HEK293 (cell line): ENCODE measurements around the gene PRKAG2.
A peak's percentile ranks its signal among the peaks of the same experiment; 100 is the strongest.

Experiments used
- CTCF ChIA-PET: fragments of 350-600 bp; formaldehyde crosslinking; extraction: SDS; loops from one replicate; lab custom pipeline; 2021; ENCODE audit warnings: antibody characterized with exemption; lab: Yijun Ruan, JAX
- POLR2A ChIA-PET: fragments of 300-600 bp; formaldehyde crosslinking; extraction: SDS; loops from one replicate; lab custom pipeline; 2020; ENCODE audit warnings: antibody characterized with exemption, inconsistent platforms; lab: Yijun Ruan, JAX
- H3K27ac ChIP-seq: fragments of 200-500 bp; sonication (Bioruptor generic); 2 replicates; pipeline ENCODE4 v1.5.1; 2014; ENCODE audit warnings: low read depth, low read length, control low read depth, inconsistent platforms; ENCODE audit errors: extremely low read depth
- H3K36me3 ChIP-seq, 2 experiments: fragments of 200-500 bp in 1 of 2; sonication (Bioruptor generic) in 1 of 2; 1 replicate in 1 of 2; 2 replicates in 1 of 2; pipeline ENCODE4 v1.5.1; 2014 to 2017; ENCODE audit warnings: inconsistent platforms in 2 of 2, low read length in 2 of 2; ENCODE audit not compliant: control insufficient read depth in 2 of 2, insufficient read depth in 1 of 2
- H3K4me1 ChIP-seq: fragments of 200-500 bp; sonication (Bioruptor generic); 2 replicates; pipeline ENCODE4 v1.5.1; 2014; ENCODE audit warnings: mild to moderate bottlenecking, low read length, inconsistent platforms; ENCODE audit not compliant: control insufficient read depth, insufficient read depth
- H3K4me3 ChIP-seq: 2 replicates; pipeline ENCODE4 v1.5.1; 2011; ENCODE audit warnings: low read depth, mild to moderate bottlenecking, control low read depth, low read length, moderate library complexity
- H3K9me3 ChIP-seq: fragments of 200-500 bp; sonication (Bioruptor generic); 2 replicates; pipeline ENCODE4 v1.5.1; 2014; ENCODE audit warnings: low read depth, low read length, inconsistent platforms; ENCODE audit not compliant: control insufficient read depth, insufficient read depth
- AEBP2 ChIP-seq: fragments of 450-650 bp; formaldehyde crosslinking; IDR thresholded peaks from 2 replicates; pipeline ENCODE4 v1.5.1; 2016; ENCODE audit warnings: missing biosample characterization, missing genetic modification characterization, borderline replicate concordance
- GFI1B ChIP-seq: fragments of 450-650 bp; formaldehyde crosslinking; IDR thresholded peaks from 2 replicates; pipeline ENCODE4 v1.5.1; 2016; ENCODE audit warnings: missing biosample characterization, missing genetic modification characterization
- KLF10 ChIP-seq: fragments of 450-650 bp; IDR thresholded peaks from 2 replicates; pipeline ENCODE4 v1.5.1; 2018; ENCODE audit warnings: missing biosample characterization, mild to moderate bottlenecking, missing genetic modification characterization
- ZFHX2 ChIP-seq: fragments of 450-650 bp; formaldehyde crosslinking; conservative IDR thresholded peaks from 2 replicates; pipeline ENCODE4 v1.5.1; 2016; ENCODE audit warnings: missing biosample characterization, missing genetic modification characterization
- ZNF202 ChIP-seq: fragments of 450-650 bp; formaldehyde crosslinking; IDR thresholded peaks from 2 replicates; pipeline ENCODE4 v1.5.1; 2016; ENCODE audit warnings: missing biosample characterization, missing genetic modification characterization, borderline replicate concordance
- ZNF239 ChIP-seq: fragments of 450-650 bp; formaldehyde crosslinking; IDR thresholded peaks from 2 replicates; pipeline ENCODE4 v1.5.1; 2016; ENCODE audit warnings: missing biosample characterization, missing genetic modification characterization
- ZNF362 ChIP-seq: fragments of 450-650 bp; formaldehyde crosslinking; IDR thresholded peaks from 2 replicates; pipeline ENCODE4 v1.5.1; 2016; ENCODE audit warnings: missing biosample characterization, missing genetic modification characterization
- ZNF37A ChIP-seq: fragments of 450-650 bp; IDR thresholded peaks from 2 replicates; pipeline ENCODE4 v1.5.1; 2018; ENCODE audit warnings: missing biosample characterization, missing genetic modification characterization
- ZNF530 ChIP-seq: fragments of 450-650 bp; formaldehyde crosslinking; IDR thresholded peaks from 2 replicates; pipeline ENCODE4 v1.5.1; 2016; ENCODE audit warnings: low read depth, missing biosample characterization, missing genetic modification characterization
- ZNF645 ChIP-seq: fragments of 450-650 bp; formaldehyde crosslinking; IDR thresholded peaks from 2 replicates; pipeline ENCODE4; 2016; ENCODE audit warnings: missing biosample characterization, missing genetic modification characterization
- ZNF701 ChIP-seq: fragments of 450-650 bp; formaldehyde crosslinking; IDR thresholded peaks from 2 replicates; pipeline ENCODE4 v1.5.1; 2016; ENCODE audit warnings: missing biosample characterization, missing genetic modification characterization
- ZNF791 ChIP-seq: fragments of 450-650 bp; formaldehyde crosslinking; IDR thresholded peaks from 2 replicates; pipeline ENCODE4 v1.5.1; 2016; ENCODE audit warnings: missing biosample characterization, missing genetic modification characterization
- ZSCAN23 ChIP-seq: fragments of 450-650 bp; formaldehyde crosslinking; IDR thresholded peaks from 2 replicates; pipeline ENCODE4 v1.5.1; 2016; ENCODE audit warnings: missing biosample characterization, missing genetic modification characterization
- ZSCAN4 ChIP-seq: fragments of 450-650 bp; formaldehyde crosslinking; IDR thresholded peaks from 2 replicates; pipeline ENCODE4 v1.5.1; 2017; ENCODE audit warnings: missing biosample characterization, missing genetic modification characterization
- TF ChIP-seq, protein P1 (sequence below): fragments of 450-650 bp; formaldehyde crosslinking; IDR thresholded peaks from 2 replicates; pipeline ENCODE4 v1.5.1; 2016; ENCODE audit warnings: missing biosample characterization, missing genetic modification characterization
- TF ChIP-seq, protein P2 (sequence below): fragments of 450-650 bp; formaldehyde crosslinking; IDR thresholded peaks from 2 replicates; pipeline ENCODE4 v1.5.1; 2016; ENCODE audit warnings: missing biosample characterization, missing genetic modification characterization

Gene PRKAG2

DNA sequence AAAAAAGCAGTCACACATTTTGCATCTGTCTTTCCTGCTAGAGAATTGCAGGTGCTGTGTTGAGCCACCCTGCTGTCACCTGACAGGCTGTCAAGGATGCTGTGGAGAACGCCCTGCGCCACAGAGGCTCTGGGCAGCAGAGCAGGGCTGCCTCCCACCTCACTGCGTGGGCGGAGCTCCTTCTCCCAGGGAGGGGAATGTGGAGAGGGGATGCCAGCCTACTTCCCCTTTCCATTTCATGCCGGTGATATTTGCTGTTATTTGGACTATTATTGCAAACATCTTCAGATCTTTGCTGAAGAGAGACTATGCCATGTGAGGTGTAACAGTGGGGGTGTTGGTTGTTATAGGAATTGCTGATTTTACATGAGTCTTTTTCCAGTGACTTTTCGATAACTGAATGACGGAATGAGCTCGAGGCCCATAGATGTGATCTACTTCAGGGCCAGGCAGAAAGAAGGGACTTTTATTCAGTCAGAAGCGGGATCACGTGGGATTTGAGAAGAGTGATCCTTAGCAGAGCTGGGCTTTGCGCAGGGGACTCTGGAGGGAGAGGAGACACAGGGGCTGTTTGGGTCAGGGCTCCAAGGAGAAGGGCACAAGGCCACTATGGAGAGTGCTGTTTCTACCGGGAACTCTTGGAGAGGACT lies 13.6 kb upstream of the PRKAG2 start:
- Histone ChIP-seq H3K36me3 (no peaks in the 10 kb centered on the region), H3K9me3 (no peaks in the 10 kb centered on the region)
- CTCF ChIA-PET: no interaction called here
- TF ChIP-seq ZFHX2 (tag by site-specific recombination) (peak; percentile 70), AEBP2 (no peak)
- TF ChIP-seq, all 188 proteins: peak for 1
- Histone ChIP-seq H3K4me3 (no peak overlapping the region), H3K4me1 (no peaks in the 10 kb centered on the region), H3K27ac (no peak overlapping the region)
- POLR2A ChIA-PET: no interaction called here

GRCh38 chr7:151889406-151890354 lies 12.8 kb upstream of the PRKAG2 start:
- Histone ChIP-seq H3K4me3 (no peak overlapping the region), H3K4me1 (no peaks in the 10 kb centered on the region), H3K27ac (no peak overlapping the region), H3K9me3 (no peaks in the 10 kb centered on the region), H3K36me3 (no peaks in the 10 kb centered on the region)
- CTCF ChIA-PET: no interaction called here
- POLR2A ChIA-PET: no interaction called here
- TF ChIP-seq KLF10: no peak
- TF ChIP-seq ZSCAN4: peak; percentile 91

- CTCF ChIA-PET: no interaction called here
- TF ChIP-seq, protein P1, sequence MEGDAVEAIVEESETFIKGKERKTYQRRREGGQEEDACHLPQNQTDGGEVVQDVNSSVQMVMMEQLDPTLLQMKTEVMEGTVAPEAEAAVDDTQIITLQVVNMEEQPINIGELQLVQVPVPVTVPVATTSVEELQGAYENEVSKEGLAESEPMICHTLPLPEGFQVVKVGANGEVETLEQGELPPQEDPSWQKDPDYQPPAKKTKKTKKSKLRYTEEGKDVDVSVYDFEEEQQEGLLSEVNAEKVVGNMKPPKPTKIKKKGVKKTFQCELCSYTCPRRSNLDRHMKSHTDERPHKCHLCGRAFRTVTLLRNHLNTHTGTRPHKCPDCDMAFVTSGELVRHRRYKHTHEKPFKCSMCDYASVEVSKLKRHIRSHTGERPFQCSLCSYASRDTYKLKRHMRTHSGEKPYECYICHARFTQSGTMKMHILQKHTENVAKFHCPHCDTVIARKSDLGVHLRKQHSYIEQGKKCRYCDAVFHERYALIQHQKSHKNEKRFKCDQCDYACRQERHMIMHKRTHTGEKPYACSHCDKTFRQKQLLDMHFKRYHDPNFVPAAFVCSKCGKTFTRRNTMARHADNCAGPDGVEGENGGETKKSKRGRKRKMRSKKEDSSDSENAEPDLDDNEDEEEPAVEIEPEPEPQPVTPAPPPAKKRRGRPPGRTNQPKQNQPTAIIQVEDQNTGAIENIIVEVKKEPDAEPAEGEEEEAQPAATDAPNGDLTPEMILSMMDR (tag by site-specific recombination): no peak
- 0 out of 2 replicates have a peak, but pooled peaks have one; percentile 12 for TF ChIP-seq GFI1B (tag by site-specific recombination)
- no peak for TF ChIP-seq ZNF530 (tag by site-specific recombination)
- no peak for TF ChIP-seq ZNF239 (tag by site-specific recombination)
- TF ChIP-seq ZNF701 (tag by site-specific recombination): no peak
- no peak for TF ChIP-seq ZNF791 (tag by site-specific recombination)
- TF ChIP-seq, protein P2, sequence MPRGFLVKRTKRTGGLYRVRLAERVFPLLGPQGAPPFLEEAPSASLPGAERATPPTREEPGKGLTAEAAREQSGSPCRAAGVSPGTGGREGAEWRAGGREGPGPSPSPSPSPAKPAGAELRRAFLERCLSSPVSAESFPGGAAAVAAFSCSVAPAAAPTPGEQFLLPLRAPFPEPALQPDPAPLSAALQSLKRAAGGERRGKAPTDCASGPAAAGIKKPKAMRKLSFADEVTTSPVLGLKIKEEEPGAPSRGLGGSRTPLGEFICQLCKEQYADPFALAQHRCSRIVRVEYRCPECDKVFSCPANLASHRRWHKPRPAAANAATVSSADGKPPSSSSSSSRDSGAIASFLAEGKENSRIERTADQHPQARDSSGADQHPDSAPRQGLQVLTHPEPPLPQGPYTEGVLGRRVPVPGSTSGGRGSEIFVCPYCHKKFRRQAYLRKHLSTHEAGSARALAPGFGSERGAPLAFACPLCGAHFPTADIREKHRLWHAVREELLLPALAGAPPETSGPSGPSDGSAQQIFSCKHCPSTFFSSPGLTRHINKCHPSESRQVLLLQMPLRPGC (tag by site-specific recombination): no peak
- TF ChIP-seq ZSCAN23 (tag by site-specific recombination): no peak
- TF ChIP-seq ZNF645 (tag by site-specific recombination): no peak
- TF ChIP-seq ZNF202 (tag by site-specific recombination): no peak
- TF ChIP-seq ZNF362: no peak
- TF ChIP-seq ZNF37A (tag by site-specific recombination): no peak
Observed at GRCh38 chr7:151888079-151889067, 11.5 kb upstream of the PRKAG2 start.

More at GRCh38 chr7:151888079-151889067, 11.5 kb upstream of the PRKAG2 start:
- H3K36me3 ChIP-seq: no peaks in the 10 kb centered on the region
- H3K4me3 ChIP-seq: no peak overlapping the region
- H3K27ac ChIP-seq: no peak overlapping the region
- no peaks in the 10 kb centered on the region for H3K9me3 ChIP-seq
- POLR2A ChIA-PET: no interaction called here
- H3K4me1 ChIP-seq: no peaks in the 10 kb centered on the region
